H9 (cell line): ENCODE results near the gene KPNA1. TPM values are rescaled to one million over a fixed set of nuclear protein-coding genes. Genes with fewer than 3 reads are reported as not detected.

ENCODE experiments used
- DNase-seq: peaks from one replicate; pipeline ENCODE4 v3.0.0-alpha.2; 2017
- H2AFZ ChIP-seq: one replicate; pipeline ENCODE4 v1.6.1; 2013; ENCODE audit warnings: mild to moderate bottlenecking, low read length, control low read depth, moderate library complexity
- H2AK5ac ChIP-seq: 2 replicates; pipeline ENCODE4 v1.6.1; 2013; ENCODE audit warnings: low read length, control low read depth, mixed read lengths; ENCODE audit not compliant: insufficient read length
- H2BK120ac ChIP-seq: one replicate; pipeline ENCODE4 v1.6.1; 2013; ENCODE audit warnings: low read depth, mild to moderate bottlenecking, low read length, control low read depth, inconsistent platforms; ENCODE audit not compliant: poor library complexity, severe bottlenecking
- H2BK12ac ChIP-seq: 2 replicates; pipeline ENCODE4 v1.6.1; 2013; ENCODE audit warnings: low read length, control low read depth, mixed read lengths, low read depth; ENCODE audit not compliant: insufficient read length
- H2BK15ac ChIP-seq: 2 replicates; pipeline ENCODE4 v1.6.1; 2013; ENCODE audit warnings: low read depth, low read length, control low read depth
- H2BK20ac ChIP-seq: one replicate; pipeline ENCODE4 v1.6.1; 2013; ENCODE audit warnings: low read depth, mild to moderate bottlenecking, low read length, control low read depth, inconsistent platforms; ENCODE audit not compliant: poor library complexity, severe bottlenecking
- H2BK5ac ChIP-seq: 2 replicates; pipeline ENCODE4 v1.6.1; 2013; ENCODE audit warnings: low read length, control low read depth, mixed read lengths; ENCODE audit not compliant: insufficient read length
- H3K14ac ChIP-seq: 2 replicates; pipeline ENCODE4 v1.6.1; 2013; ENCODE audit warnings: low read length, control low read depth; ENCODE audit not compliant: insufficient read depth
- H3K18ac ChIP-seq: 2 replicates; pipeline ENCODE4 v1.6.1; 2013; ENCODE audit warnings: low read depth, mild to moderate bottlenecking, mixed read lengths, low read length, control low read depth; ENCODE audit not compliant: insufficient read length
- H3K23ac ChIP-seq: 2 replicates; pipeline ENCODE4 v1.6.1; 2013; ENCODE audit warnings: low read length, control low read depth, mixed read lengths, low read depth; ENCODE audit not compliant: insufficient read length
- H3K23me2 ChIP-seq: 2 replicates; pipeline ENCODE4 v1.6.1; 2013; ENCODE audit warnings: low read depth, mild to moderate bottlenecking, mixed read lengths, low read length, control low read depth; ENCODE audit not compliant: insufficient read length, poor library complexity, severe bottlenecking
- H3K27ac ChIP-seq: 2 replicates; pipeline ENCODE4 v1.5.1; 2013; ENCODE audit warnings: low read length, control low read depth, mixed read lengths, low read depth; ENCODE audit not compliant: insufficient read length
- H3K27me3 ChIP-seq: 2 replicates; pipeline ENCODE4 v1.6.1; 2013; ENCODE audit warnings: low read length, control low read depth, inconsistent platforms; ENCODE audit not compliant: insufficient read depth
- H3K4ac ChIP-seq: 2 replicates; pipeline ENCODE4 v1.6.1; 2013; ENCODE audit warnings: low read depth, mild to moderate bottlenecking, control low read depth, inconsistent platforms, low read length, moderate library complexity
- H3K4me1 ChIP-seq: 2 replicates; pipeline ENCODE4 v1.6.1; 2013; ENCODE audit warnings: low read length, control low read depth, inconsistent platforms; ENCODE audit not compliant: insufficient read depth
- H3K4me2 ChIP-seq: 2 replicates; pipeline ENCODE4 v1.6.1; 2013; ENCODE audit warnings: low read length, control low read depth, mixed read lengths; ENCODE audit not compliant: insufficient read length, insufficient read depth
- H3K56ac ChIP-seq: 2 replicates; pipeline ENCODE4 v1.6.1; 2013; ENCODE audit warnings: low read depth, mild to moderate bottlenecking, mixed read lengths, low read length, control low read depth; ENCODE audit not compliant: insufficient read length
- H3K79me1 ChIP-seq: 2 replicates; pipeline ENCODE4 v1.6.1; 2013; ENCODE audit warnings: low read depth, mild to moderate bottlenecking, moderate library complexity, low read length, control low read depth, inconsistent platforms; ENCODE audit not compliant: insufficient read depth, poor library complexity, severe bottlenecking
- H3K79me2 ChIP-seq: 2 replicates; pipeline ENCODE4 v1.6.1; 2013; ENCODE audit warnings: low read length, control low read depth, inconsistent platforms; ENCODE audit not compliant: insufficient read depth
- H3K9ac ChIP-seq: 2 replicates; pipeline ENCODE4 v1.6.1; 2013; ENCODE audit warnings: low read length, control low read depth, mixed read lengths; ENCODE audit not compliant: insufficient read length; ENCODE audit errors: extremely low read depth
- H3K9me3 ChIP-seq: one replicate; pipeline ENCODE4 v1.6.1; 2013; ENCODE audit warnings: low read depth, low read length, inconsistent platforms; ENCODE audit not compliant: control insufficient read depth
- H3T11ph ChIP-seq: one replicate; pipeline ENCODE4 v1.6.1; 2013; ENCODE audit warnings: mild to moderate bottlenecking, low read length, control low read depth, inconsistent platforms
- H4K20me1 ChIP-seq: one replicate; pipeline ENCODE4 v1.6.1; 2013; ENCODE audit not compliant: control insufficient read depth, insufficient read length, insufficient read depth
- H4K5ac ChIP-seq: 2 replicates; pipeline ENCODE4 v1.6.1; 2013; ENCODE audit warnings: low read depth, mild to moderate bottlenecking, mixed read lengths, low read length, control low read depth; ENCODE audit not compliant: insufficient read length
- H4K8ac ChIP-seq: replicated peaks from 2 replicates; pipeline ENCODE4 v1.6.1; 2013; ENCODE audit warnings: low read length, control low read depth, mixed read lengths, low read depth; ENCODE audit not compliant: insufficient read length
- H4K91ac ChIP-seq: 2 replicates; pipeline ENCODE4 v1.6.1; 2013; ENCODE audit warnings: low read depth, mild to moderate bottlenecking, moderate library complexity, mixed read lengths, low read length, control low read depth; ENCODE audit not compliant: insufficient read length
- H3K27ac Mint-ChIP-seq, 3 experiments: 2 replicates in 2 of 3; 3 replicates in 1 of 3; pipeline ENCODE4 v1.8.0; 2020 to 2021; ENCODE audit warnings: mixed read lengths in 3 of 3, mild to moderate bottlenecking in 1 of 3, moderate library complexity in 1 of 3
- H3K27me3 Mint-ChIP-seq: 2 replicates; pipeline ENCODE4 v1.8.0; 2021; ENCODE audit warnings: low read depth, mild to moderate bottlenecking, moderate library complexity, mixed read lengths
- H3K36me3 Mint-ChIP-seq, 3 experiments: 2 replicates in 2 of 3; 3 replicates in 1 of 3; pipeline ENCODE4 v1.8.0; 2020 to 2021; ENCODE audit warnings: low read depth in 3 of 3, mixed read lengths in 3 of 3; ENCODE audit not compliant: insufficient read depth in 1 of 3
- H3K4me1 Mint-ChIP-seq, 2 experiments: 2 replicates each; pipeline ENCODE4 v1.8.0; 2020; ENCODE audit warnings: mixed read lengths in 2 of 2
- H3K4me3 Mint-ChIP-seq, 2 experiments: 2 replicates in 1 of 2; 3 replicates in 1 of 2; pipeline ENCODE4 v1.8.0; 2020 to 2021; ENCODE audit warnings: mild to moderate bottlenecking in 2 of 2, mixed read lengths in 2 of 2, moderate library complexity in 1 of 2
- H3K9me3 Mint-ChIP-seq, 2 experiments: 2 replicates in 1 of 2; 3 replicates in 1 of 2; pipeline ENCODE4 v1.8.0; 2020; ENCODE audit warnings: mild to moderate bottlenecking in 2 of 2, mixed read lengths in 2 of 2, moderate library complexity in 1 of 2
- CTCF ChIP-seq: fragments of 200-600 bp; sonication (generic); conservative IDR thresholded peaks from 3 replicates; pipeline ENCODE4 v1.8.0; 2021; ENCODE audit warnings: antibody characterized with exemption, mild to moderate bottlenecking
- WGBS: extraction: QIAGEN DNeasy Blood & Tissue Kit; methylation state at CpG from one replicate; pipeline ENCODE4 v1.1.7; 2013; ENCODE audit warnings: missing lambda C conversion rate, low lambda C conversion rate, mixed read lengths; ENCODE audit not compliant: insufficient read length; ENCODE audit errors: extremely low coverage; 5-methylcytosine and 5-hydroxymethylcytosine counted together
- total RNA-seq: library from RNA; stranded (reverse); gene quantifications from 2 replicates; pipeline ENCODE4 v1.2.1, GENCODE V29; 2021

Gene KPNA1
- total RNA-seq, 1 experiment from 2014 or later = 71.7 TPM

GRCh38 chr3:122430371-122430770, 84.4 kb downstream of the KPNA1 start:
- Histone ChIP-seq H2BK15ac (no peak overlapping the region), H4K8ac (no peak overlapping the region), H3K79me1 (no peaks in the 10 kb centered on the region), H3K56ac (no peak overlapping the region), H3K4me2 (no peak overlapping the region), H3K23me2 (no peaks in the 10 kb centered on the region), H3K4me1 (no peaks in the 10 kb centered on the region), H3K4ac (no peak overlapping the region), H2AFZ (no peak overlapping the region), H3K9ac (no peak overlapping the region), H3K27ac (no peak overlapping the region), H3K9me3 (no peaks in the 10 kb centered on the region), H4K5ac (no peak overlapping the region), H2BK12ac (no peak overlapping the region), H4K20me1 (no peaks in the 10 kb centered on the region), H3K14ac (no peak overlapping the region), H3K23ac (no peak overlapping the region), H2BK120ac (no peak overlapping the region), H2AK5ac (no peak overlapping the region), H2BK20ac (no peak overlapping the region), H3K18ac (no peak overlapping the region), H3K27me3 (no peaks in the 10 kb centered on the region), H3T11ph (no peak overlapping the region), H3K79me2 (no peaks in the 10 kb centered on the region), H4K91ac (no peak overlapping the region), H2BK5ac (no peak overlapping the region)
- WGBS = no CpG with 5 or more reads among the region's 2 CpGs
- H3K4me1 Mint-ChIP-seq = no peaks in the 10 kb centered on the region
- H3K36me3 Mint-ChIP-seq = peaks cover 6 to 66% (median 41%) of the 10 kb centered on the region in 3 experiments; a peak in 6 of 7 replicates
- no peak for TF ChIP-seq CTCF
- H3K4me3 Mint-ChIP-seq = no peak overlapping the region
- H3K9me3 Mint-ChIP-seq = no peaks in the 10 kb centered on the region
- no peak for DNase-seq
- H3K27ac Mint-ChIP-seq = no peak overlapping the region
- no peaks in the 10 kb centered on the region for H3K27me3 Mint-ChIP-seq
